ENCODE data around the gene KRT33A.

KRT33A gene

GRCh38 chr17:41301204-41301790 is 49.3 kb downstream of the KRT33A start:
- no peak for DNase-seq

- no peak for DNase-seq
Measured at GRCh38 chr17:41298458-41299135, 52.0 kb downstream of the KRT33A start.

- DNase-seq = no peak
Measured at GRCh38 chr17:41296846-41297245, 53.8 kb downstream of the KRT33A start.
